Thymus (tissue), 11 donors: ENCODE measurements around the gene PLEKHO2. TPM values are rescaled to one million over a fixed set of nuclear protein-coding genes. Genes with fewer than 3 reads are reported as not detected.

Source experiments
- DNase-seq, 9 donors: peaks; one replicate each; pipeline ENCODE4 v3.0.0-alpha.2; 2013; ENCODE audit warnings: low spot score in 9 of 9, low read depth in 6 of 9, missing footprints in 1 of 9
- H3K27ac ChIP-seq, 2 donors: one replicate each; pipeline ENCODE4 v1.5.1; 2013; ENCODE audit warnings: control low read depth in 1 of 2, low read depth in 1 of 2, low read length in 1 of 2, mild to moderate bottlenecking in 1 of 2, moderate library complexity in 1 of 2
- H3K27me3 ChIP-seq, 2 donors: one replicate each; pipeline ENCODE4 v1.5.1; 2013; ENCODE audit warnings: low read length in 1 of 2; ENCODE audit not compliant: control insufficient read depth in 2 of 2, insufficient read depth in 1 of 2
- H3K36me3 ChIP-seq, 2 donors: one replicate each; pipeline ENCODE4 v1.5.1; 2013; ENCODE audit warnings: low read length in 1 of 2, mild to moderate bottlenecking in 1 of 2, moderate library complexity in 1 of 2; ENCODE audit not compliant: control insufficient read depth in 2 of 2, insufficient read depth in 2 of 2
- H3K4me1 ChIP-seq, 2 donors: one replicate each; pipeline ENCODE4 v1.5.1; 2013; ENCODE audit warnings: low read length in 2 of 2; ENCODE audit not compliant: control insufficient read depth in 2 of 2, insufficient read depth in 2 of 2
- H3K4me3 ChIP-seq, 2 donors: one replicate each; pipeline ENCODE4 v1.5.1; 2013; ENCODE audit warnings: low read length in 2 of 2, control low read depth in 1 of 2, mild to moderate bottlenecking in 1 of 2
- H3K9me3 ChIP-seq, 2 donors: one replicate each; pipeline ENCODE4 v1.5.1; 2013; ENCODE audit warnings: low read length in 1 of 2, mild to moderate bottlenecking in 1 of 2; ENCODE audit not compliant: control insufficient read depth in 2 of 2, insufficient read depth in 1 of 2
- WGBS: extraction: QIAGEN DNeasy Blood & Tissue Kit; methylation state at CpG from one replicate; pipeline ENCODE4 v1.1.7; 2013; 5-methylcytosine and 5-hydroxymethylcytosine counted together
- polyA plus RNA-seq: library from polyadenylated mRNA; stranded (reverse); fragments of 200-250 nt; gene quantifications from one replicate; pipeline ENCODE4 v1.2.3, GENCODE V29; 2013
- total RNA-seq: library from RNA; stranded (reverse); fragments of 120-200 nt; gene quantifications from one replicate; pipeline ENCODE4 v1.2.4, GENCODE V29; 2013
- donor health status: healthy.

PLEKHO2 gene
- total and polyA plus RNA-seq, 2 donors, result 18.2 to 18.7 TPM

DNA sequence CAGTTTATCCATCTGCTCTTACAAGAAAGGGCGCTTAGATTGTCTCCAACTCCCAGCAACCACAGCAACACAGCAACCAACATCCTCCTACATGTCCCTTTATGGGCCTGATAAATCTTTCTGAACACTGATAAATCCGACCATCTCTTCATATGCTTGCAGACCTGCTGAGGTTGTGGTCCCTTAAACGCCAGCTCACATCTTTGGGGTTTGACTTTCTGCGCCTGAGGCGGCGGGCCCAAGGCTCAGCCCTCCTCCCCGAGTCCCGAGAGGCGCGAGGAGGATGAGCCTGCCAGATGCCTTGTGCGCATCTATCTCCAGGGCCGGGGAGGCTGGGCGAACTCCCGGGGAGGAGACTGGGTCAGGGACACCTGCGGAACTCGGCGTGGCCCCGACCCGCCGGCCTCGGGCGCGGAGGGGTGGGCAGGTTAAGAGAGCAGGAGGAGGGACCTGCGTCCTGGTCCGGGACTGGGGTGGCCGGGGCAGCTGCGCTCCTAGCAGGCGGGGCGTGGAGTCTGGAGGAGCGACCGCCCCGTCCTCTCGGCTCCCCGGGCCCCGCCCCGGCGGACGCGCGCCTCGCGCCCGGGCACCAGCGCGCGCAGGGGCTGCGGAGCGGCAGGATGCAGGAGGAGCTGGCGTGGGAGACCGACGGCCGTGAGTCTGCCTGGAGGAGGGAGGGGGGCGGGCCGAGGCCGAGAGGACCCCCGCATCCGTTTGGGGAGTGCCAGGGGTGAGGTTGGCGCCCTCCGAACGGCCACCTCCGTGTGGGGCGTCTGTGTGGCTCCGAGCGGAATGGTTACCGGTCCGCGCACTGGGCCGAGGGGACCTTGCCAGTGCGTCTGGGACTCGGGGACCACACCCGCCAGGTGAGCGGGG lies 69.8 kb downstream of the PLEKHO2 start, which contains the start of gene ANKDD1A:
Gene ANKDD1A, plus strand, starts transcription at position 592 of the 876 bp plus-strand sequence. Its CDS starts 29 bp downstream, at position 621.
- DNase-seq, result peak in 4 of 9 donors; percentile 39 to 64 (median 46)
- H3K27me3 ChIP-seq, result peaks cover 0 to 20% of the 10 kb centered on the region in 2 donors
- H3K4me1 ChIP-seq, result peaks cover 5 to 13% of the 10 kb centered on the region in 2 donors
- no peaks in the 10 kb centered on the region for H3K9me3 ChIP-seq
- H3K27ac ChIP-seq, result peak within 1 kb of the TSS in 1 of 2 donors; percentile 19
- 10% methylated on average over 72 of the region's 72 CpGs for WGBS
- H3K36me3 ChIP-seq, result no peaks in the 10 kb centered on the region
- H3K4me3 ChIP-seq, result peak within 1 kb of the TSS; percentile 42

DNA sequence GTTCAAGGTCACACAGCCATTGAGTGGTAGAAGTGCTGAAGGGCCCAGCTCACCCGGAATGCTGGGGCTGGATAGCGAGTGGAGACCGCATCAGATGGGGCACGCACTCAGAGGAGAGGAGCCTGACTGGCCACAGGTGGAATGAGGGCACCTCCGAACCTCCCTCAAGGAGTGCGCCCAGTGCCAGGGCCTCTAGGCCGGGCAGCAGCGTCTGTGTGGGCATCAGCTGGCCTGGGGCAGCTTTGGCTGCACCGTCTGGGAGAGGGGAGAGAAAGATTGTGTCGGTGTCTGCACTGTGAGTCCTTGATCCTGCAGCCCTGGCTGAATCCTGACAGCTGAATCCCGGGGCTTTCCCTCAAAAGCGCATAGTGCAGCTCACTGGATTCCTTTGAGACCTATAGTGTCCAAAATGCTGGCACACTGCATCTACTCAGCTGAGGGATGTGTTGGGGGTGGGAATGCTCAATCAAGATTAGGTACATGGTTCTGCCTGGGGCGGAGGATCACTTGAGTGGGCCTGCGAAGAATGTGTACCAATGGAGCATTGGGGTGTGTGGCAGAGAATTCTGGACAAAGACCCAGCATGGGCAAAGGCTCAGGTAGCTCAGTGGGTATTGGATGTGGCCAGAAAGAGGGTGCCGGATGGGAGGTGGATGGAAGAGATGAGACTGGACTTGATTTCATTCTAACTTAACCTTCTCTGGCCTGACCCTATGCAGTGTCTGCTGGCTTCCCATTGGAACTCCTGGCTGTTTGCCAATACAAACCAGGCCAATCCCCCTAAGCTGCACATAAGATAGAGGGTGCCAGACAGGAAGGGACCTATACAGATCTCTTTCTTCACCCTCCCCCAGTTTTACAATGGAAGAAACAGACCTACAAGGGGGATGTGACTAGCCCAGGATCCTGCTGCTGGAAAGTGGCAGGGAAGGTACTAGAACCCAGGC lies 70.9 kb downstream of the PLEKHO2 start:
- Histone ChIP-seq H3K36me3 (no peaks in the 10 kb centered on the region), H3K27ac (no peak overlapping the region), H3K4me1 (peaks cover 5 to 16% of the 10 kb centered on the region in 2 donors), H3K4me3 (no peak overlapping the region), H3K27me3 (peaks cover 0 to 20% of the 10 kb centered on the region in 2 donors), H3K9me3 (no peaks in the 10 kb centered on the region)
- 97% methylated on average over 15 of the region's 15 CpGs for WGBS
- DNase-seq, result no peak

DNA sequence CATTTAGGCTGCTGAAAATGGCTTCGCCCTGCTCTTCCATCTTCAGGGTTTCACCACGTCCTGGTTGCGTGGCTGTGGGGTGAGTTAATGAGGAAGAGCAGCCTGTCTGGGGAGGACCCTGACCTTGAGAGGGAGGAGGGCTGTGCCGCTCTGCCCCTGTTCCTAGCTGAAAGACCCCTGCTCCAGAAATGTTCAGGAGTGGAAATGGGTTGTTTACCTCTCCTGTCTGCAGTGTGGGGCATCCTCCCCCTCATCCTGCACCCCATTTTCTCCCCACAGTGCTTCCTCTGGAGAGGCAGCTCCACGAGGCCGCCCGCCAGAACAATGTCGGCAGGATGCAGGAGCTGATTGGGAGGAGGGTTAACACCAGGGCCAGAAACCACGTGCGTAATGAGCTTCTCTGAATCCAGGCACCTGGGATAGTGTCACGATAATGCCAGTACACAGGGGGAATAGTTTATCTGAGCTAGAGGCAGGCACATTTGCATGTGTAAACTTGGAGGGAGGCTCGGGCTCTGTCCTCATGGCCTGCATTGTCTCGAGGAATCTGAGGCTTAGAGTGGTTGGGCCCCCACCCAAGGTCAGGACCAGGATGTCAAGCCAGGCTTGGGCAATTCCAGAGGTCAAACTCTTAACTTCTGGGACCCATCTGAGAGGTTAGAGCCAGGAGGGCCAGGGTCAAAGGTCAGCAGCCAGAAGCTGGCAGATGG lies 74.0 kb downstream of the PLEKHO2 start:
- Histone ChIP-seq H3K27ac (no peak overlapping the region), H3K4me3 (no peak overlapping the region), H3K4me1 (peaks cover 5 to 16% of the 10 kb centered on the region in 2 donors), H3K36me3 (no peaks in the 10 kb centered on the region), H3K27me3 (peaks cover 0 to 14% of the 10 kb centered on the region in 2 donors), H3K9me3 (no peaks in the 10 kb centered on the region)
- WGBS, result 65% methylated on average over 13 of the region's 13 CpGs
- DNase-seq, result no peak

DNA sequence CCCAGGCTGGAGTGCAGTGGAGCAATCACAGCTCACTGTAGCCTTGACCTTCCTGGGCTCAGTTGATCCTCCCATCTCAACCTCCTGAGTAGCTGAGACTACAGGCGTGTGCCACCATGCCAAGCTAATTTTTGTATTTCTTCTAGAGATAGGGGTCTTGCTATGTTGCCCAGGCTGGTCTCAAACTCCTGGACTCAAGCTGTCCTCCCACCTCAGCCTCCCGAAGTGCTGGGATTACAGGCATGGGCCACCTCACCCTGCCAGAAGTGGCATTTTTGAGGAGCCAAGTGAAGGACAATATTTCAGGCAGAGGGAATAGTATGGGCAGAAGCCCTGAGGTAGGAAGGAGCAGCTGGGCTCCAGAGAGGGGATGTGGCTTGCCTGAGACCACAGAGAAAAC lies 74.7 kb downstream of the PLEKHO2 start:
- DNase-seq, result no peak
- 99% methylated on average over 2 of the region's 2 CpGs for WGBS

DNA sequence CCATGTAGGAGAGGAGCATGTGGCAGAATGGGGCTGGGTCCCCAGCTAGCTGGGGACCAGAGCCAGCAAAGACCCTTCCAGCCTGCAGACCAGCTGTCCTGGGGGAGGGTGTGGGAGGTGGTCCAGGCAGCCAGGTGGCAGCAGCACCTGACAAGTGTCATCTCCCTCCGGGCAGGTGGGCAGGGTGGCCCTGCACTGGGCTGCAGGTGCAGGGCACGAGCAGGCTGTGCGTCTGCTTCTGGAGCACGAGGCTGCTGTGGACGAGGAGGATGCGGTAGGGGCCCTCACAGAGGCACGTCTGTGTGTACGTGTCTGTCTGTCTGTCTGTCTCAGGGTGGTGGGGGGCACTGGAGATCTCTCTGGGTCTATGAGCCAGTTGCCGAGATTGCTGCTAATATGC lies 75.5 kb downstream of the PLEKHO2 start:
- Histone ChIP-seq H3K4me1 (peaks cover 0 to 5% of the 10 kb centered on the region in 2 donors), H3K4me3 (no peak overlapping the region), H3K27ac (no peak overlapping the region), H3K36me3 (no peaks in the 10 kb centered on the region), H3K27me3 (peaks cover 0 to 3% of the 10 kb centered on the region in 2 donors), H3K9me3 (no peaks in the 10 kb centered on the region)
- DNase-seq, result no peak
- WGBS, result 88% methylated on average over 9 of the region's 9 CpGs

More for the DNA sequence above, 74.7 kb downstream of the PLEKHO2 start:
- Histone ChIP-seq H3K36me3 (no peaks in the 10 kb centered on the region), H3K9me3 (no peaks in the 10 kb centered on the region), H3K27ac (no peak overlapping the region), H3K4me3 (no peak overlapping the region), H3K4me1 (peaks cover 3 to 13% of the 10 kb centered on the region in 2 donors), H3K27me3 (peaks cover 0 to 11% of the 10 kb centered on the region in 2 donors)

Other genes starting within 250 kb of the PLEKHO2 start
- gene RBPMS2, start 66.3 kb upstream of the PLEKHO2 start, total RNA-seq, result 0.19 TPM
- 4.2 TPM for gene RBPMS2, start 66.3 kb upstream of the PLEKHO2 start, polyA plus RNA-seq
- 8.0 TPM for gene PIF1, start 16.3 kb upstream of the PLEKHO2 start, total RNA-seq
- 8.4 TPM for gene PIF1, start 16.3 kb upstream of the PLEKHO2 start, polyA plus RNA-seq
- gene ANKDD1A, start 70.0 kb downstream of the PLEKHO2 start, total RNA-seq, result 1.2 TPM
- 3.6 TPM for gene ANKDD1A, start 70.0 kb downstream of the PLEKHO2 start, polyA plus RNA-seq
- gene SPG21, start 148.0 kb downstream of the PLEKHO2 start, total RNA-seq, result 44.4 TPM
- gene SPG21, start 148.0 kb downstream of the PLEKHO2 start, polyA plus RNA-seq, result 71.5 TPM
- 9.7 TPM for gene MTFMT, start 187.7 kb downstream of the PLEKHO2 start, total RNA-seq
- gene MTFMT, start 187.7 kb downstream of the PLEKHO2 start, polyA plus RNA-seq, result 9.6 TPM
- not detected for gene SLC51B, start 203.5 kb downstream of the PLEKHO2 start, total RNA-seq
- gene SLC51B, start 203.5 kb downstream of the PLEKHO2 start, polyA plus RNA-seq, result 0.16 TPM
- gene RASL12, start 226.1 kb downstream of the PLEKHO2 start, total RNA-seq, result 2.7 TPM
- gene RASL12, start 226.1 kb downstream of the PLEKHO2 start, polyA plus RNA-seq, result 6.8 TPM
- under 0.01 TPM for gene KBTBD13, start 234.8 kb downstream of the PLEKHO2 start, total RNA-seq
- gene KBTBD13, start 234.8 kb downstream of the PLEKHO2 start, polyA plus RNA-seq, result under 0.01 TPM